ENCODE results near the gene TARM1. TPM values are rescaled to one million over a fixed set of nuclear protein-coding genes. Genes with fewer than 3 reads are reported as not detected.

Gene TARM1
- total and polyA plus RNA-seq, 5 donors from 2014 or later, result not detected

GRCh38 chr19:54073829-54074228 is 7.3 kb downstream of the TARM1 start:
- Histone ChIP-seq H3K4me3 (ENCODE audit: low read depth, low read length) (no peak overlapping the region), H3K27ac (ENCODE audit: insufficient read depth, low read length, poor library complexity, severe bottlenecking) (no peak overlapping the region), H3K9me3 (ENCODE audit: control insufficient read depth in 2 of 2, low read length in 2 of 2) (no peaks in the 10 kb centered on the region), H3K36me3 (ENCODE audit: control insufficient read depth, insufficient read depth, low read length) (no peaks in the 10 kb centered on the region), H3K4me1 (ENCODE audit: control insufficient read depth, insufficient read depth, low read length, poor library complexity, severe bottlenecking) (no peaks in the 10 kb centered on the region), H3K27me3 (ENCODE audit: control insufficient read depth, insufficient read depth, low read length) (no peaks in the 10 kb centered on the region)
- Mint-ChIP-seq H3K9me3 (peaks cover 0 to 6% (median 1%) of the 10 kb centered on the region in 7 donors), H3K27me3 (no peaks in the 10 kb centered on the region), H3K27ac (no peak overlapping the region), H3K4me1 (no peaks in the 10 kb centered on the region), H3K4me3 (no peak overlapping the region), H3K36me3 (no peaks in the 10 kb centered on the region)
- ATAC-seq (ENCODE audit: low read depth in 2 of 2), result no peak
- DNase-seq, result no peak

- H3K27ac ChIP-seq (ENCODE audit: insufficient read depth, low read length, poor library complexity, severe bottlenecking), result no peak overlapping the region
- no peak for ATAC-seq (ENCODE audit: low read depth in 2 of 2)
Observed at GRCh38 chr19:54069470-54069869, 11.7 kb downstream of the TARM1 start.

GRCh38 chr19:54063350-54064116 is 17.6 kb downstream of the TARM1 start, which contains the start of gene VSTM1:
VSTM1 (minus strand) TSS chr19:54063897; CDS start chr19:54063777, 120 bp downstream.
- Mint-ChIP-seq H3K27ac (no peak within 1 kb of the TSS), H3K4me1 (no peaks in the 10 kb centered on the region), H3K27me3 (peaks cover 10% of the 10 kb centered on the region), H3K9me3 (peaks cover 0 to 2% (median 0%) of the 10 kb centered on the region in 7 donors), H3K36me3 (no peaks in the 10 kb centered on the region), H3K4me3 (no peak within 1 kb of the TSS)
- DNase-seq, result no peak
- no peaks in the 10 kb centered on the region for H3K27me3 ChIP-seq (ENCODE audit: control insufficient read depth, insufficient read depth, low read length)
- ATAC-seq (ENCODE audit: low read depth in 2 of 2), result no peak
- no peaks in the 10 kb centered on the region for H3K9me3 ChIP-seq (ENCODE audit: control insufficient read depth in 2 of 2, low read length in 2 of 2)
- H3K4me3 ChIP-seq (ENCODE audit: low read depth, low read length), result no peak within 1 kb of the TSS
- no peaks in the 10 kb centered on the region for H3K4me1 ChIP-seq (ENCODE audit: control insufficient read depth, insufficient read depth, low read length, poor library complexity, severe bottlenecking)
- no peaks in the 10 kb centered on the region for H3K36me3 ChIP-seq (ENCODE audit: control insufficient read depth, insufficient read depth, low read length)
- H3K27ac ChIP-seq (ENCODE audit: insufficient read depth, low read length, poor library complexity, severe bottlenecking), result no peak within 1 kb of the TSS

More at GRCh38 chr19:54069470-54069869, 11.7 kb downstream of the TARM1 start:
- Mint-ChIP-seq H3K27ac (no peak overlapping the region), H3K36me3 (no peaks in the 10 kb centered on the region), H3K4me3 (no peak overlapping the region), H3K9me3 (peaks cover 0 to 6% (median 2%) of the 10 kb centered on the region in 7 donors), H3K27me3 (peaks cover 6% of the 10 kb centered on the region), H3K4me1 (no peaks in the 10 kb centered on the region)
- Histone ChIP-seq H3K4me1 (ENCODE audit: control insufficient read depth, insufficient read depth, low read length, poor library complexity, severe bottlenecking) (no peaks in the 10 kb centered on the region), H3K36me3 (ENCODE audit: control insufficient read depth, insufficient read depth, low read length) (no peaks in the 10 kb centered on the region), H3K9me3 (ENCODE audit: control insufficient read depth in 2 of 2, low read length in 2 of 2) (no peaks in the 10 kb centered on the region), H3K4me3 (ENCODE audit: low read depth, low read length) (no peak overlapping the region), H3K27me3 (ENCODE audit: control insufficient read depth, insufficient read depth, low read length) (no peaks in the 10 kb centered on the region)
- no peak for DNase-seq

- no peaks in the 10 kb centered on the region for H3K36me3 Mint-ChIP-seq
- no peak overlapping the region for H3K27ac ChIP-seq (ENCODE audit: insufficient read depth, low read length, poor library complexity, severe bottlenecking)
- no peaks in the 10 kb centered on the region for H3K9me3 ChIP-seq (ENCODE audit: control insufficient read depth in 2 of 2, low read length in 2 of 2)
- H3K4me1 Mint-ChIP-seq, result no peaks in the 10 kb centered on the region
- DNase-seq (no peak), ATAC-seq (ENCODE audit: low read depth in 2 of 2) (no peak)
- H3K9me3 Mint-ChIP-seq, result peaks cover 0 to 2% (median 0%) of the 10 kb centered on the region in 7 donors
- H3K27ac Mint-ChIP-seq, result no peak overlapping the region
- no peaks in the 10 kb centered on the region for H3K27me3 ChIP-seq (ENCODE audit: control insufficient read depth, insufficient read depth, low read length)
- H3K27me3 Mint-ChIP-seq, result peaks cover 10% of the 10 kb centered on the region
- H3K36me3 ChIP-seq (ENCODE audit: control insufficient read depth, insufficient read depth, low read length), result no peaks in the 10 kb centered on the region
- no peak overlapping the region for H3K4me3 ChIP-seq (ENCODE audit: low read depth, low read length)
- no peak overlapping the region for H3K4me3 Mint-ChIP-seq
- no peaks in the 10 kb centered on the region for H3K4me1 ChIP-seq (ENCODE audit: control insufficient read depth, insufficient read depth, low read length, poor library complexity, severe bottlenecking)
Observed at GRCh38 chr19:54062643-54063042, 18.5 kb downstream of the TARM1 start.

GRCh38 chr19:54047616-54048015 is 33.5 kb downstream of the TARM1 start:
- DNase-seq (no peak), ATAC-seq (ENCODE audit: low read depth in 2 of 2) (no peak)
- Histone ChIP-seq H3K27ac (ENCODE audit: insufficient read depth, low read length, poor library complexity, severe bottlenecking) (no peak overlapping the region), H3K4me3 (ENCODE audit: low read depth, low read length) (no peak overlapping the region), H3K27me3 (ENCODE audit: control insufficient read depth, insufficient read depth, low read length) (no peaks in the 10 kb centered on the region), H3K4me1 (ENCODE audit: control insufficient read depth, insufficient read depth, low read length, poor library complexity, severe bottlenecking) (no peaks in the 10 kb centered on the region), H3K36me3 (ENCODE audit: control insufficient read depth, insufficient read depth, low read length) (no peaks in the 10 kb centered on the region), H3K9me3 (ENCODE audit: control insufficient read depth in 2 of 2, low read length in 2 of 2) (no peaks in the 10 kb centered on the region)
- peaks cover 4% of the 10 kb centered on the region for H3K27me3 Mint-ChIP-seq
- peaks cover 0 to 8% (median 1%) of the 10 kb centered on the region in 7 donors for H3K9me3 Mint-ChIP-seq
- H3K27ac Mint-ChIP-seq, result no peak overlapping the region
- no peak overlapping the region for H3K4me3 Mint-ChIP-seq
- H3K36me3 Mint-ChIP-seq, result no peaks in the 10 kb centered on the region
- H3K4me1 Mint-ChIP-seq, result no peaks in the 10 kb centered on the region

- Histone ChIP-seq H3K4me3 (ENCODE audit: low read depth, low read length) (no peak overlapping the region), H3K27me3 (ENCODE audit: control insufficient read depth, insufficient read depth, low read length) (no peaks in the 10 kb centered on the region), H3K36me3 (ENCODE audit: control insufficient read depth, insufficient read depth, low read length) (no peaks in the 10 kb centered on the region), H3K9me3 (ENCODE audit: control insufficient read depth in 2 of 2, low read length in 2 of 2) (no peaks in the 10 kb centered on the region), H3K4me1 (ENCODE audit: control insufficient read depth, insufficient read depth, low read length, poor library complexity, severe bottlenecking) (no peaks in the 10 kb centered on the region), H3K27ac (ENCODE audit: insufficient read depth, low read length, poor library complexity, severe bottlenecking) (no peak overlapping the region)
- peaks cover 4% of the 10 kb centered on the region for H3K27me3 Mint-ChIP-seq
- H3K27ac Mint-ChIP-seq, result no peak overlapping the region
- peaks cover 0 to 5% (median 1%) of the 10 kb centered on the region in 7 donors for H3K9me3 Mint-ChIP-seq
- DNase-seq (no peak), ATAC-seq (ENCODE audit: low read depth in 2 of 2) (no peak)
- no peaks in the 10 kb centered on the region for H3K36me3 Mint-ChIP-seq
- no peaks in the 10 kb centered on the region for H3K4me1 Mint-ChIP-seq
- no peak overlapping the region for H3K4me3 Mint-ChIP-seq
Observed at GRCh38 chr19:54045771-54046170, 35.4 kb downstream of the TARM1 start.

GRCh38 chr19:54042989-54043388 is 38.2 kb downstream of the TARM1 start:
- Mint-ChIP-seq H3K27me3 (peaks cover 4% of the 10 kb centered on the region), H3K9me3 (peaks cover 0 to 5% (median 0%) of the 10 kb centered on the region in 7 donors), H3K27ac (no peak overlapping the region), H3K4me1 (no peaks in the 10 kb centered on the region), H3K36me3 (no peaks in the 10 kb centered on the region), H3K4me3 (no peak overlapping the region)
- Histone ChIP-seq H3K9me3 (ENCODE audit: control insufficient read depth in 2 of 2, low read length in 2 of 2) (no peaks in the 10 kb centered on the region), H3K36me3 (ENCODE audit: control insufficient read depth, insufficient read depth, low read length) (no peaks in the 10 kb centered on the region), H3K27me3 (ENCODE audit: control insufficient read depth, insufficient read depth, low read length) (no peaks in the 10 kb centered on the region), H3K4me3 (ENCODE audit: low read depth, low read length) (no peak overlapping the region), H3K4me1 (ENCODE audit: control insufficient read depth, insufficient read depth, low read length, poor library complexity, severe bottlenecking) (no peaks in the 10 kb centered on the region), H3K27ac (ENCODE audit: insufficient read depth, low read length, poor library complexity, severe bottlenecking) (no peak overlapping the region)
- DNase-seq, result no peak
- no peak for ATAC-seq (ENCODE audit: low read depth in 2 of 2)

Measured in CD4-positive, CD25-positive, alpha-beta regulatory T cell (primary cell).